GM12878 (cell line): ENCODE measurements around the gene OVOL3. TPM values are rescaled to one million over a fixed set of nuclear protein-coding genes. Genes with fewer than 3 reads are reported as not detected.

ENCODE experiments used
- ATAC-seq: fragments of 200-7000 bp; cut with Tn5 transposase; 3 replicates; pipeline ENCODE4 v1.9.1; 2020; ENCODE audit warnings: mild to moderate bottlenecking, moderate library complexity
- BruUV-seq: library from RNA; stranded (reverse); fragments of 400-500 nt; replicated peaks from 2 replicates; lab custom pipeline; 2021; lab: Mats Ljungman, UMichigan
- CTCF ChIA-PET: fragments of 300-600 bp; sonication (Branson Sonifier 250); formaldehyde crosslinking; extraction: SDS; loops from one replicate; lab custom pipeline; 2021; ENCODE audit warnings: inconsistent platforms; lab: Yijun Ruan, JAX
- POLR2A ChIA-PET: fragments of 350-600 bp; formaldehyde crosslinking; extraction: SDS; loops from one replicate; lab custom pipeline; 2021; ENCODE audit warnings: inconsistent platforms; lab: Charles Lee
- RAD21 ChIA-PET: fragments of 300-600 bp; sonication (Branson Sonifier 250); formaldehyde crosslinking; loops from one replicate; lab custom pipeline; 2023; ENCODE audit warnings: antibody characterized with exemption; ENCODE audit not compliant: unreplicated experiment; lab: Charles Lee
- SMC1A ChIA-PET: fragments of 300-600 bp; sonication (Branson Sonifier 250); formaldehyde crosslinking; loops from one replicate; lab custom pipeline; 2023; ENCODE audit not compliant: unreplicated experiment, uncharacterized antibody; lab: Charles Lee
- DNase-seq: peaks from one replicate; pipeline ENCODE4 v3.0.0-alpha.2; 2011; ENCODE audit warnings: low read depth, low spot score
- FAIRE-seq: peaks from 3 replicates; lab custom pipeline; 2011; peaks lifted over from hg19 to GRCh38; lab: Jason Lieb, UNC
- H2AFZ ChIP-seq: 2 replicates; pipeline ENCODE4 v1.6.0; 2011; ENCODE audit warnings: low read depth, low read length, control low read depth; ENCODE audit not compliant: control insufficient read depth
- H3K27ac ChIP-seq: 2 replicates; pipeline ENCODE4 v1.5.1; 2011; ENCODE audit warnings: control low read depth; ENCODE audit not compliant: control insufficient read depth, insufficient read depth
- H3K27me3 ChIP-seq, 2 experiments: replicated peaks in 1 of 2; 2 replicates each; pipeline versions ENCODE4 v1.6.0 to v1.6.1; 2011; ENCODE audit warnings: low read length in 1 of 2; ENCODE audit not compliant: control insufficient read depth in 2 of 2, insufficient read depth in 2 of 2
- H3K36me3 ChIP-seq, 2 experiments: 2 replicates each; pipeline ENCODE4 v1.5.1; 2011; ENCODE audit warnings: low read length in 1 of 2; ENCODE audit not compliant: control insufficient read depth in 2 of 2, insufficient read depth in 2 of 2
- H3K4me1 ChIP-seq: 2 replicates; pipeline ENCODE4 v1.6.1; 2011; ENCODE audit warnings: mild to moderate bottlenecking, low read length, moderate library complexity, mixed read lengths; ENCODE audit not compliant: control insufficient read depth, insufficient read depth
- H3K4me2 ChIP-seq: 2 replicates; pipeline ENCODE4 v1.6.0; 2011; ENCODE audit warnings: control low read depth; ENCODE audit not compliant: control insufficient read depth, insufficient read depth
- H3K4me3 ChIP-seq: fragments of 200-600 bp; sonication (generic); 2 replicates; pipeline ENCODE4 v1.5.1; 2016
- H3K79me2 ChIP-seq: 2 replicates; pipeline ENCODE4 v1.6.0; 2011; ENCODE audit warnings: low read length; ENCODE audit not compliant: control insufficient read depth, insufficient read depth
- H3K9ac ChIP-seq: 2 replicates; pipeline ENCODE4 v1.8.0; 2011; ENCODE audit warnings: low read length, control low read depth, mixed read lengths; ENCODE audit not compliant: control insufficient read depth, insufficient read depth
- H3K9me3 ChIP-seq: replicated peaks from 3 replicates; pipeline ENCODE4 v1.5.1; 2011; ENCODE audit warnings: mild to moderate bottlenecking, low read length; ENCODE audit not compliant: control insufficient read depth, insufficient read depth
- H4K20me1 ChIP-seq: 2 replicates; pipeline ENCODE4 v1.6.0; 2011; ENCODE audit not compliant: control insufficient read depth, insufficient read depth
- ELK1 ChIP-seq: IDR thresholded peaks from 2 replicates; pipeline ENCODE4 v1.6.1; 2012; ENCODE audit warnings: low read depth, low read length, improper control_type of control experiment
- ZNF274 ChIP-seq: IDR thresholded peaks from one replicate; pipeline ENCODE4 v1.8.0; 2011; ENCODE audit not compliant: insufficient read length, insufficient read depth
- WGBS: methylation state at CpG from one replicate; pipeline ENCODE4 v1.1.6; 2016; ENCODE audit warnings: low lambda C conversion rate; ENCODE audit not compliant: insufficient replicate concordance, insufficient coverage; ENCODE audit errors: missing lambda C conversion rate; 5-methylcytosine and 5-hydroxymethylcytosine counted together
- in situ Hi-C: fragments of 300-500 bp; cut with MboI; formaldehyde crosslinking; loops from 9 replicates; pipeline ENCODE4 v1.14.3; 2018; ENCODE audit warnings: mixed read lengths
- intact Hi-C: fragments of 100-400 bp; cut with micrococcal nuclease; formaldehyde crosslinking; loops from one replicate; pipeline ENCODE4 v1.14.2; 2022; ENCODE audit not compliant: unreplicated experiment
- polyA plus RNA-seq, 11 experiments: library from polyadenylated mRNA; depleted of rRNA in 4 of 11; unstranded in 6 of 11; stranded (reverse) in 5 of 11; fragments of >200 nt; fragmentation: Nextera tagmentation in 4 of 11; fragmentation: Illumina TruSeq in 1 of 11; extraction: Ambion mirVana in 4 of 11; extraction: Trizol in 1 of 11; gene quantifications; 1 replicate in 1 of 11; 2 replicates in 10 of 11; pipeline versions ENCODE4 v1.2.1 to v1.2.3, GENCODE V29; 2011 to 2016; ENCODE audit warnings: inconsistent platforms in 2 of 11, missing spikeins in 2 of 11, low read depth in 1 of 11
- total RNA-seq, 4 experiments: library from RNA; depleted of rRNA in 3 of 4; stranded (reverse); fragments of >200 nt in 3 of 4; fragmentation: Illumina TruSeq in 1 of 4; extraction: Trizol in 1 of 4; gene quantifications; 2 replicates each; pipeline versions ENCODE4 v1.2.1 to v1.2.3, GENCODE V29; 2013 to 2021
- TF ChIP-seq, protein P1 (sequence below): fragments of 450-650 bp; formaldehyde crosslinking; IDR thresholded peaks from 2 replicates; pipeline ENCODE4 v1.5.0; 2022; ENCODE audit warnings: mild to moderate bottlenecking, missing genetic modification characterization

The OVOL3 gene
- total and polyA plus RNA-seq, 10 of the 15 experiments (the other 5 are each of a cell fraction or from before 2014, with no cell fraction given): 0.43 TPM; not detected in 9

GRCh38 chr19:36112678-36113077 is 1.7 kb downstream of the OVOL3 start:
- intact Hi-C loops: loop anchor here (10.0 kb wide), 1 partner anchor 1262 kb away; the partner anchor contains the start of gene ZNF527
- ChIA-PET POLR2A (interaction anchor here (0.5 kb wide), 1 partner anchor 104 kb away, joined by 4 read pairs; no protein-coding TSS in a partner anchor), SMC1A (no interaction called here), CTCF (no interaction called here), RAD21 (no interaction called here)
- H3K4me1 ChIP-seq: peaks cover 9% of the 10 kb centered on the region
- no TSS peak for BruUV-seq
- H2AFZ ChIP-seq: no peak overlapping the region
- WGBS: 86% methylated on average over 6 of the region's 10 CpGs
- ATAC-seq (no peak), DNase-seq (no peak), FAIRE-seq (no peak)
- peaks cover 24% of the 10 kb centered on the region for H3K79me2 ChIP-seq
- no peak overlapping the region for H3K27ac ChIP-seq
- no peaks in the 10 kb centered on the region for H4K20me1 ChIP-seq
- no peak overlapping the region for H3K9ac ChIP-seq
- H3K36me3 ChIP-seq: no peaks in the 10 kb centered on the region; a peak in 2 of 4 replicates
- H3K4me2 ChIP-seq: no peak overlapping the region
- no peaks in the 10 kb centered on the region for H3K9me3 ChIP-seq
- TF ChIP-seq, protein P1, sequence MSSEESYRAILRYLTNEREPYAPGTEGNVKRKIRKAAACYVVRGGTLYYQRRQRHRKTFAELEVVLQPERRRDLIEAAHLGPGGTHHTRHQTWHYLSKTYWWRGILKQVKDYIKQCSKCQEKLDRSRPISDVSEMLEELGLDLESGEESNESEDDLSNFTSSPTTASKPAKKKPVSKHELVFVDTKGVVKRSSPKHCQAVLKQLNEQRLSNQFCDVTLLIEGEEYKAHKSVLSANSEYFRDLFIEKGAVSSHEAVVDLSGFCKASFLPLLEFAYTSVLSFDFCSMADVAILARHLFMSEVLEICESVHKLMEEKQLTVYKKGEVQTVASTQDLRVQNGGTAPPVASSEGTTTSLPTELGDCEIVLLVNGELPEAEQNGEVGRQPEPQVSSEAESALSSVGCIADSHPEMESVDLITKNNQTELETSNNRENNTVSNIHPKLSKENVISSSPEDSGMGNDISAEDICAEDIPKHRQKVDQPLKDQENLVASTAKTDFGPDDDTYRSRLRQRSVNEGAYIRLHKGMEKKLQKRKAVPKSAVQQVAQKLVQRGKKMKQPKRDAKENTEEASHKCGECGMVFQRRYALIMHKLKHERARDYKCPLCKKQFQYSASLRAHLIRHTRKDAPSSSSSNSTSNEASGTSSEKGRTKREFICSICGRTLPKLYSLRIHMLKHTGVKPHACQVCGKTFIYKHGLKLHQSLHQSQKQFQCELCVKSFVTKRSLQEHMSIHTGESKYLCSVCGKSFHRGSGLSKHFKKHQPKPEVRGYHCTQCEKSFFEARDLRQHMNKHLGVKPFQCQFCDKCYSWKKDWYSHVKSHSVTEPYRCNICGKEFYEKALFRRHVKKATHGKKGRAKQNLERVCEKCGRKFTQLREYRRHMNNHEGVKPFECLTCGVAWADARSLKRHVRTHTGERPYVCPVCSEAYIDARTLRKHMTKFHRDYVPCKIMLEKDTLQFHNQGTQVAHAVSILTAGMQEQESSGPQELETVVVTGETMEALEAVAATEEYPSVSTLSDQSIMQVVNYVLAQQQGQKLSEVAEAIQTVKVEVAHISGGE (CRISPR knock-in tag): no peak
- no peak for TF ChIP-seq ELK1
- no peak for TF ChIP-seq ZNF274
- no peaks in the 10 kb centered on the region for H3K27me3 ChIP-seq
- H3K4me3 ChIP-seq: no peak overlapping the region
- in situ Hi-C loops: loop anchor here (10.0 kb wide), 1 partner anchor 372 kb away; the partner anchor contains the start of gene ZNF566
